Keratinocyte (primary cell): ENCODE data around the gene FAM229A. TPM values are rescaled to one million over a fixed set of nuclear protein-coding genes. Genes with fewer than 3 reads are reported as not detected.

Source experiments
- DNase-seq: peaks from one replicate; pipeline ENCODE4 v3.0.0-alpha.2; 2011; ENCODE audit warnings: low read depth, missing footprints, low spot score
- FAIRE-seq: peaks from 2 replicates; lab custom pipeline; 2011; peaks lifted over from hg19 to GRCh38; lab: Jason Lieb, UNC
- H2AFZ ChIP-seq: 2 replicates; pipeline ENCODE4 v1.6.0; 2012; ENCODE audit warnings: low read length, control low read depth, inconsistent platforms; ENCODE audit not compliant: control insufficient read depth
- H3K27ac ChIP-seq: 2 replicates; pipeline ENCODE4 v1.5.1; 2011; ENCODE audit warnings: low read length; ENCODE audit not compliant: control insufficient read depth, insufficient read depth
- H3K27me3 ChIP-seq: 3 replicates; pipeline ENCODE4 v1.6.0; 2011; ENCODE audit warnings: low read length; ENCODE audit not compliant: control insufficient read depth, insufficient read depth; ENCODE audit errors: extremely low read depth
- H3K36me3 ChIP-seq, 2 experiments: 2 replicates in 1 of 2; 3 replicates in 1 of 2; pipeline ENCODE4 v1.5.1; 2011; ENCODE audit warnings: low read length in 2 of 2, mild to moderate bottlenecking in 1 of 2; ENCODE audit not compliant: control insufficient read depth in 2 of 2, insufficient read depth in 2 of 2; ENCODE audit errors: extremely low read depth in 1 of 2
- H3K4me1 ChIP-seq: 3 replicates; pipeline ENCODE4 v1.5.1; 2011; ENCODE audit warnings: low read length; ENCODE audit not compliant: control insufficient read depth, insufficient read depth; ENCODE audit errors: extremely low read depth
- H3K4me2 ChIP-seq: 3 replicates; pipeline ENCODE4 v1.6.0; 2011; ENCODE audit warnings: low read depth, low read length; ENCODE audit not compliant: control insufficient read depth, insufficient read depth; ENCODE audit errors: extremely low read depth
- H3K4me3 ChIP-seq, 3 experiments: fragments of 200-600 bp in 1 of 3; sonication (generic) in 1 of 3; 2 replicates in 2 of 3; 3 replicates in 1 of 3; pipeline ENCODE4 v1.5.1; 2011 to 2016; ENCODE audit warnings: low read length in 3 of 3, mild to moderate bottlenecking in 3 of 3, control low read depth in 2 of 3, inconsistent platforms in 1 of 3, low read depth in 1 of 3, mixed read lengths in 1 of 3, mixed run types in 1 of 3, moderate library complexity in 1 of 3; ENCODE audit not compliant: control insufficient read depth in 2 of 3, insufficient read depth in 2 of 3; ENCODE audit errors: extremely low read depth in 1 of 3
- H3K79me2 ChIP-seq: 2 replicates; pipeline ENCODE4 v1.6.0; 2012; ENCODE audit warnings: low read length; ENCODE audit not compliant: control insufficient read depth, insufficient read depth
- H3K9ac ChIP-seq: 3 replicates; pipeline ENCODE4 v1.6.0; 2011; ENCODE audit warnings: low read length; ENCODE audit not compliant: control insufficient read depth, insufficient read depth; ENCODE audit errors: extremely low read depth
- H3K9me1 ChIP-seq: 3 replicates; pipeline ENCODE4 v1.6.0; 2011; ENCODE audit warnings: low read length; ENCODE audit not compliant: control insufficient read depth, insufficient read depth; ENCODE audit errors: extremely low read depth
- H3K9me3 ChIP-seq: 2 replicates; pipeline ENCODE4 v1.5.1; 2012; ENCODE audit warnings: low read depth, low read length; ENCODE audit not compliant: control insufficient read depth
- H4K20me1 ChIP-seq: 3 replicates; pipeline ENCODE4 v1.6.0; 2011; ENCODE audit warnings: low read length; ENCODE audit not compliant: control insufficient read depth, insufficient read depth; ENCODE audit errors: extremely low read depth
- CTCF ChIP-seq, 3 experiments: IDR thresholded peaks in 1 of 3; conservative IDR thresholded peaks in 1 of 3; optimal IDR thresholded peaks in 1 of 3; 2 replicates in 2 of 3; 3 replicates in 1 of 3; pipeline versions ENCODE3 to v1.5.1; 2011; ENCODE audit warnings: low read length in 3 of 3, mild to moderate bottlenecking in 3 of 3, moderate library complexity in 2 of 3, control low read depth in 1 of 3, inconsistent platforms in 1 of 3; ENCODE audit not compliant: insufficient read depth in 2 of 3; ENCODE audit errors: extremely low read depth in 1 of 3
- EZH2 ChIP-seq: IDR thresholded peaks from one replicate; pipeline ENCODE4 v1.6.1; 2012; ENCODE audit warnings: inconsistent platforms, mild to moderate bottlenecking, low read length, moderate library complexity
- dilution Hi-C: fragments of 300-500 bp; cut with MboI; formaldehyde crosslinking; loops from one replicate; pipeline ENCODE4 v1.7.0; 2020; ENCODE audit warnings: low sequenced_read_pairs; ENCODE audit not compliant: extremely low pct_ligation_motif_present
- polyA plus RNA-seq, 5 experiments: library from polyadenylated mRNA; depleted of rRNA in 3 of 5; stranded (reverse) in 3 of 5; stranded (forward) in 1 of 5; unstranded in 1 of 5; fragments of >200 nt; gene quantifications; 1 replicate in 1 of 5; 2 replicates in 3 of 5; 3 replicates in 1 of 5; pipeline versions ENCODE4 v1.2.1 to v1.2.3, GENCODE V29; 2011 to 2012; ENCODE audit warnings: missing spikeins in 2 of 5, low read depth in 1 of 5, low replicate concordance in 1 of 5

Gene FAM229A
- polyA plus RNA-seq, 1 donor (not counting 4 experiments of a cell fraction or from before 2014, with no cell fraction given), result 1.1 TPM

- DNase-seq (no peak), FAIRE-seq (no peak)
- Histone ChIP-seq H3K79me2 (no peaks in the 10 kb centered on the region), H3K27me3 (no peaks in the 10 kb centered on the region), H3K27ac (no peak overlapping the region), H3K9me3 (no peaks in the 10 kb centered on the region), H3K36me3 (peaks cover 19 to 22% of the 10 kb centered on the region in 2 experiments), H3K9ac (no peak overlapping the region), H3K4me1 (no peaks in the 10 kb centered on the region), H2AFZ (no peak overlapping the region), H3K4me2 (no peak overlapping the region), H3K9me1 (no peaks in the 10 kb centered on the region), H4K20me1 (no peaks in the 10 kb centered on the region), H3K4me3 (no peak overlapping the region)
- TF ChIP-seq EZH2, result no peak
- TF ChIP-seq CTCF (optimal IDR thresholded peaks at IDR 0.05 in 1 of 3, IDR thresholded peaks at IDR 0.05 in 1 of 3, conservative IDR thresholded peaks at IDR 0.05 in 1 of 3; ENCODE audit: extremely low read depth in 1 of 3, insufficient read depth in 2 of 3, low read length in 3 of 3), result no peak
- dilution Hi-C loops, result no loop called here
These were observed 1.4 kb upstream of the FAM229A start for GRCh38 chr1:32363713-32364112.

DNA sequence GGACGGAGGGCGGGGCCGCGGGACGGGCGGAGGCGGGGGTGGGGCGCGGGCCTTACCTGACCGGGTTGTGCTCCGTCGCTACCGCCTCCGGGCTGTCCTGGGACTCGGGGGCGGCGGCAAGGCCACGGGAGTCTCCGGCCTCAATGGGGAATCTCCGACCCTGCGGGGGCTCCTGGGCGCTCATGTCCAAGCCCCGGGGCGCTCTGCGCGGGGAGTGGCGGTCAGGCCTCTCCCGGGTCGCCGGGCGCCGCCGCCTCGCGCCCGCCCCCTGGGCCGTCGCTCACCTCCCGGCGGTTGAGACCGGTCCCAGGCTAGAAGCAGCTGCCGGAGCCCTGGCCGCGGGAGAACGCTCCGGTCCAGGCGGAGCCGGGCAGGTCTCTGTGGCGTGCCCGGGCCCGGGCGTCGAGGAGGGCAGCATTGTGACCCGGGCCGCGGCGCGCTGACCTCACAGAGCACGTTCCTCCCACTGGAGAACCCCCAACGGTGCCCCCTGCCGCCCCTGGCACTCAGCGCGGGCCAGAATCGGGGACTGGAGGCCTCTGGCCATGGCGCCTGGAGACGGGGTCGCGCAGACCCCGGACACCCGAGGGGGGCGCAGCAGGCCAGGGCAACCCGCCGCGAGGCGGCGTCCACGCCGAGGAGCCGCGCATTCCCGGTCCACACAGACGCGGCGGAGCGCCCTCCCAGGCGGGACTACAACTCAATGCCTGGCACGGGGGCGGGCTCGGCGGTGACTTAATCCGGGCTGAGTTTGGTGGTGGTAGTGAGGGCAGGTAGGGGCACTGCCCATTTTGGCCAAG is 411 bp downstream of the FAM229A start:
- H3K27me3 ChIP-seq, result no peaks in the 10 kb centered on the region
- no peaks in the 10 kb centered on the region for H4K20me1 ChIP-seq
- H3K9ac ChIP-seq, result peak overlapping the region; percentile 34
- H3K27ac ChIP-seq, result no peak overlapping the region
- TF ChIP-seq CTCF (optimal IDR thresholded peaks at IDR 0.05 in 1 of 3, IDR thresholded peaks at IDR 0.05 in 1 of 3, conservative IDR thresholded peaks at IDR 0.05 in 1 of 3; ENCODE audit: extremely low read depth in 1 of 3, insufficient read depth in 2 of 3, low read length in 3 of 3) (peak in 2 of 3 experiments; percentile 26 to 54), EZH2 (no peak)
- dilution Hi-C loops, result no loop called here
- H3K4me1 ChIP-seq, result no peaks in the 10 kb centered on the region
- no peaks in the 10 kb centered on the region for H3K79me2 ChIP-seq
- H2AFZ ChIP-seq, result no peak overlapping the region
- H3K36me3 ChIP-seq, result peaks cover 11 to 12% of the 10 kb centered on the region in 2 experiments
- no peaks in the 10 kb centered on the region for H3K9me1 ChIP-seq
- FAIRE-seq (no peak), DNase-seq (no peak)
- H3K4me3 ChIP-seq, result peak overlapping the region; percentile 18 to 51 (median 36)
- peak overlapping the region; percentile 73 for H3K4me2 ChIP-seq
- H3K9me3 ChIP-seq, result no peaks in the 10 kb centered on the region
